IMR-90 (cell line): ENCODE results near the gene KLHL29. TPM values are rescaled to one million over a fixed set of nuclear protein-coding genes. Genes with fewer than 3 reads are reported as not detected.

Experiments used
- ATAC-seq: fragments of 200-7000 bp; cut with Tn5 transposase; 2 replicates; pipeline ENCODE4 v1.9.1; 2020; ENCODE audit warnings: low read depth, mild to moderate bottlenecking, moderate library complexity
- BruUV-seq: library from RNA; stranded (reverse); fragments of 400-500 nt; replicated peaks from 2 replicates; lab custom pipeline; 2021; lab: Mats Ljungman, UMichigan
- CTCF ChIA-PET: fragments of 300-600 bp; formaldehyde crosslinking; extraction: SDS; loops from one replicate; lab custom pipeline; 2021; ENCODE audit warnings: antibody characterized with exemption; lab: Yijun Ruan, JAX
- POLR2A ChIA-PET: fragments of 300-600 bp; sonication (Branson Sonifier 250); formaldehyde crosslinking; loops from one replicate; lab custom pipeline; 2022; ENCODE audit warnings: antibody characterized with exemption; ENCODE audit not compliant: unreplicated experiment; lab: Charles Lee
- DNase-seq: peaks from one replicate; pipeline ENCODE4 v3.0.0; 2013
- H2AFZ ChIP-seq: replicated peaks from 2 replicates; pipeline ENCODE3; 2013; ENCODE audit warnings: low read length, mild to moderate bottlenecking; ENCODE audit not compliant: poor library complexity
- H2AK5ac ChIP-seq: 2 replicates; pipeline ENCODE4 v1.6.1; 2013; ENCODE audit warnings: low read depth, low read length, inconsistent platforms
- H2AK9ac ChIP-seq: replicated peaks from 2 replicates; pipeline ENCODE3; 2013; ENCODE audit warnings: mild to moderate bottlenecking, low read depth, low read length, moderate library complexity; ENCODE audit not compliant: poor library complexity
- H2BK120ac ChIP-seq: 2 replicates; pipeline ENCODE4 v1.6.1; 2013; ENCODE audit warnings: low read depth, low read length, inconsistent platforms
- H2BK15ac ChIP-seq: 3 replicates; pipeline ENCODE4 v1.6.1; 2013; ENCODE audit warnings: low read depth, low read length, inconsistent platforms
- H2BK20ac ChIP-seq: 2 replicates; pipeline ENCODE4 v1.6.1; 2013; ENCODE audit warnings: low read depth, mild to moderate bottlenecking, inconsistent platforms, low read length, moderate library complexity
- H2BK5ac ChIP-seq: 2 replicates; pipeline ENCODE4 v1.6.1; 2013; ENCODE audit warnings: mild to moderate bottlenecking, low read depth, low read length, inconsistent platforms; ENCODE audit not compliant: poor library complexity, severe bottlenecking
- H3K14ac ChIP-seq: replicated peaks from 2 replicates; pipeline ENCODE4 v1.6.1; 2013; ENCODE audit warnings: low read depth, low read length, inconsistent platforms
- H3K18ac ChIP-seq: 2 replicates; pipeline ENCODE4 v1.6.1; 2013; ENCODE audit warnings: low read depth, low read length, control low read depth
- H3K23ac ChIP-seq: 2 replicates; pipeline ENCODE4 v1.6.1; 2013; ENCODE audit warnings: low read depth, low read length, inconsistent platforms
- H3K27ac ChIP-seq: 2 replicates; pipeline ENCODE4 v1.5.1; 2013; ENCODE audit warnings: mild to moderate bottlenecking, control low read depth, low read length; ENCODE audit not compliant: insufficient read depth
- H3K27me3 ChIP-seq: 2 replicates; pipeline ENCODE4 v1.6.1; 2013; ENCODE audit warnings: low read length; ENCODE audit not compliant: control insufficient read depth, insufficient read depth
- H3K36me3 ChIP-seq: 2 replicates; pipeline ENCODE4 v1.6.1; 2013; ENCODE audit warnings: low read length, mixed read lengths; ENCODE audit not compliant: control insufficient read depth, insufficient read depth
- H3K4ac ChIP-seq: 2 replicates; pipeline ENCODE4 v1.6.1; 2013; ENCODE audit warnings: low read depth, low read length, inconsistent platforms
- H3K4me1 ChIP-seq: 2 replicates; pipeline ENCODE4 v1.6.1; 2013; ENCODE audit warnings: low read length, mixed read lengths; ENCODE audit not compliant: control insufficient read depth, insufficient read depth
- H3K4me2 ChIP-seq: 2 replicates; pipeline ENCODE4 v1.6.1; 2013; ENCODE audit warnings: low read depth, mild to moderate bottlenecking, control low read depth, low read length, moderate library complexity
- H3K4me3 ChIP-seq: 2 replicates; pipeline ENCODE4 v1.5.1; 2013; ENCODE audit warnings: low read depth, mild to moderate bottlenecking, control low read depth, low read length, moderate library complexity; ENCODE audit not compliant: insufficient read depth
- H3K56ac ChIP-seq: 2 replicates; pipeline ENCODE4 v1.6.1; 2013; ENCODE audit warnings: low read length, inconsistent platforms; ENCODE audit not compliant: insufficient read depth; ENCODE audit errors: extremely low read depth
- H3K79me1 ChIP-seq, 2 experiments: 2 replicates each; pipeline ENCODE4 v1.6.1; 2013; ENCODE audit warnings: low read length in 2 of 2, inconsistent platforms in 1 of 2, low read depth in 1 of 2
- H3K9ac ChIP-seq: 2 replicates; pipeline ENCODE4 v1.6.1; 2013; ENCODE audit warnings: low read depth, low read length, control low read depth
- H3K9me1 ChIP-seq: 2 replicates; pipeline ENCODE4 v1.6.1; 2013; ENCODE audit warnings: low read length, inconsistent platforms; ENCODE audit not compliant: insufficient read depth
- H3K9me3 ChIP-seq: 2 replicates; pipeline ENCODE4 v1.6.1; 2013; ENCODE audit warnings: low read length; ENCODE audit not compliant: control insufficient read depth, insufficient read depth
- H4K20me1 ChIP-seq: 2 replicates; pipeline ENCODE4 v1.6.1; 2013; ENCODE audit warnings: low read length, inconsistent platforms; ENCODE audit not compliant: insufficient read depth
- H4K5ac ChIP-seq: 2 replicates; pipeline ENCODE4 v1.6.1; 2013; ENCODE audit warnings: mild to moderate bottlenecking, low read depth, low read length, control low read depth
- H4K8ac ChIP-seq, 2 experiments: 2 replicates each; pipeline ENCODE4 v1.6.1; 2013; ENCODE audit warnings: low read depth in 2 of 2, low read length in 2 of 2, control low read depth in 1 of 2, inconsistent platforms in 1 of 2
- H4K91ac ChIP-seq: 2 replicates; pipeline ENCODE4 v1.6.1; 2013; ENCODE audit warnings: low read depth, low read length, inconsistent platforms; ENCODE audit not compliant: insufficient read depth
- CEBPB ChIP-seq: IDR thresholded peaks from 2 replicates; pipeline ENCODE4 v1.6.1; 2012; ENCODE audit warnings: low read depth, low read length, improper control_type of control experiment
- CHD1 ChIP-seq: IDR thresholded peaks from 2 replicates; pipeline ENCODE4 v1.6.1; 2012; ENCODE audit warnings: low read depth, low read length, improper control_type of control experiment
- ELK1 ChIP-seq: fragments of 150-350 bp; IDR thresholded peaks from 2 replicates; pipeline ENCODE4 v1.6.1; 2016; ENCODE audit warnings: low read depth, mild to moderate bottlenecking, low read length, moderate library complexity, borderline replicate concordance
- MAFK ChIP-seq: IDR thresholded peaks from 2 replicates; pipeline ENCODE4 v1.6.1; 2012; ENCODE audit warnings: low read depth, low read length, improper control_type of control experiment
- MXI1 ChIP-seq: IDR thresholded peaks from 2 replicates; pipeline ENCODE4 v1.6.1; 2012; ENCODE audit warnings: low read depth, mild to moderate bottlenecking, low read length, moderate library complexity, borderline replicate concordance
- POLR2A ChIP-seq: IDR thresholded peaks from 2 replicates; pipeline ENCODE4 v1.6.1; 2012; ENCODE audit warnings: mild to moderate bottlenecking, low read depth, low read length
- USF2 ChIP-seq: fragments of 150-350 bp; IDR thresholded peaks from 2 replicates; pipeline ENCODE4 v1.6.1; 2017; ENCODE audit warnings: mild to moderate bottlenecking, antibody characterized with exemption, low read length, low read depth
- WGBS, 2 experiments: methylation state at CpG; one replicate each; pipeline versions ENCODE4 v1.1.5 to v1.1.7; 2013; ENCODE audit warnings: missing lambda C conversion rate in 2 of 2; ENCODE audit not compliant: insufficient read length in 1 of 2; ENCODE audit errors: extremely low coverage in 2 of 2; 5-methylcytosine and 5-hydroxymethylcytosine counted together
- dilution Hi-C: fragments of 300-500 bp; cut with HindIII; formaldehyde crosslinking; loops from one replicate; pipeline ENCODE4 v1.14.3; 2018; ENCODE audit warnings: low sequenced_read_pairs; ENCODE audit not compliant: unreplicated experiment
- in situ Hi-C: fragments of 300-500 bp; cut with MboI; formaldehyde crosslinking; loops from 3 replicates; pipeline ENCODE4 v1.14.3; 2019; ENCODE audit warnings: low sequenced_read_pairs, inconsistent platforms, mixed read lengths
- intact Hi-C: fragments of 100-400 bp; cut with micrococcal nuclease; formaldehyde crosslinking; loops from 2 replicates; pipeline ENCODE4 v1.10.0; 2022
- polyA plus RNA-seq, 3 experiments: library from polyadenylated mRNA; depleted of rRNA; stranded (reverse); fragments of >200 nt; gene quantifications; 2 replicates each; pipeline ENCODE4 v1.2.3, GENCODE V29; 2012; ENCODE audit warnings: low replicate concordance in 1 of 3
- total RNA-seq: library from RNA; depleted of rRNA; stranded (reverse); fragments of >200 nt; gene quantifications from 2 replicates; pipeline ENCODE4 v1.2.3, GENCODE V29; 2012

Gene KLHL29
- total and polyA plus RNA-seq, 2 of the 4 experiments (the other 2 are of a cell fraction) = 2.0 to 8.0 TPM

- no peaks in the 10 kb centered on the region for H3K36me3 ChIP-seq
- intact Hi-C loops (no loop called here), in situ Hi-C loops (loop anchor here (25.0 kb wide), 1 partner anchor 387 kb away; no protein-coding TSS in a partner anchor), dilution Hi-C loops (no loop called here)
- CTCF ChIA-PET = no interaction called here
- H4K8ac ChIP-seq = no peak overlapping the region
- no peak overlapping the region for H3K27ac ChIP-seq
- no peak overlapping the region for H2BK15ac ChIP-seq
- no peak overlapping the region for H2BK20ac ChIP-seq
- H2AFZ ChIP-seq = no peak overlapping the region
- ATAC-seq = no peak
- peaks cover 3% of the 10 kb centered on the region for H3K27me3 ChIP-seq
- no peak overlapping the region for H2BK120ac ChIP-seq
- no peak overlapping the region for H3K9ac ChIP-seq
- H2AK5ac ChIP-seq = no peak overlapping the region
- no peak overlapping the region for H3K14ac ChIP-seq
- no peak overlapping the region for H2AK9ac ChIP-seq
- H3K4me3 ChIP-seq = no peak overlapping the region
- H3K4me2 ChIP-seq = no peak overlapping the region
- whole genome bisulfite sequencing, 2 experiments = 50% methylated on average over 1 of the region's 3 CpGs; no CpG with 5 or more reads in 1 of the 2 experiments
- no peak overlapping the region for H3K23ac ChIP-seq
- no peak overlapping the region for H3K4ac ChIP-seq
- peak; percentile 24 for DNase-seq
- no peaks in the 10 kb centered on the region for H3K4me1 ChIP-seq
- H2BK5ac ChIP-seq = no peak overlapping the region
- BruUV-seq = no TSS peak
- peaks cover 3% of the 10 kb centered on the region for H3K9me3 ChIP-seq
- H3K79me1 ChIP-seq = no peaks in the 10 kb centered on the region
- TF ChIP-seq MXI1 (no peak), ELK1 (no peak), USF2 (peak; percentile 27; the same call in 1 of the 2 replicates), MAFK (no peak), POLR2A (no peak), CHD1 (no peak), CEBPB (no peak)
- H3K9me1 ChIP-seq = no peaks in the 10 kb centered on the region
- POLR2A ChIA-PET = no interaction called here
- no peak overlapping the region for H3K56ac ChIP-seq
- H4K20me1 ChIP-seq = no peaks in the 10 kb centered on the region
- no peak overlapping the region for H4K91ac ChIP-seq
- H3K18ac ChIP-seq = no peak overlapping the region
- no peak overlapping the region for H4K5ac ChIP-seq
Observed at GRCh38 chr2:23375448-23375847, 9.5 kb upstream of the KLHL29 start.
